Effector CD8-positive, alpha-beta T cell (primary cell): Measurements from ENCODE around the gene OSGEP.
"Not testable (repeated sequence)": the region's sequence is repeated elsewhere in the genome, so short reads cannot be mapped to it uniquely, and the experiment has no call there.

Source experiments
- DNase-seq: peaks from one replicate; lab custom pipeline; 2025; lab: John Stamatoyannopoulos, UW

OSGEP gene

GRCh38 chr14:20469890-20470602 lies 15.4 kb upstream of the OSGEP start:
- DNase-seq, result no peak

- DNase-seq, result peak; percentile 81
These were observed 14.8 kb upstream of the OSGEP start, which contains the start of gene PNP for GRCh38 chr14:20469242-20469889. PNP (plus strand) TSS chr14:20469406; CDS start chr14:20469525, 119 bp downstream.

- no peak for DNase-seq
These were observed 14.2 kb upstream of the OSGEP start for GRCh38 chr14:20468764-20469241.

- peak; percentile 97 for DNase-seq
These were observed 6.9 kb upstream of the OSGEP start, which contains the start of gene PIP4P1 for GRCh38 chr14:20461225-20462141. PIP4P1 (minus strand) TSS chr14:20461434; CDS start chr14:20461325, 109 bp downstream.

- peak; percentile 64 for DNase-seq
These were observed 6.0 kb upstream of the OSGEP start for GRCh38 chr14:20460458-20461224.

- no peak for DNase-seq
These were observed 3.6 kb upstream of the OSGEP start for GRCh38 chr14:20458031-20458789.

- DNase-seq, result no peak
These were observed 2.4 kb upstream of the OSGEP start for GRCh38 chr14:20456971-20457370.

GRCh38 chr14:20455355-20456300 lies 1.0 kb upstream of the OSGEP start:
- peak; percentile 72 for DNase-seq

- not testable (repeated sequence) for DNase-seq
These were observed 1.8 kb downstream of the OSGEP start for GRCh38 chr14:20452831-20453230.

- DNase-seq, result no peak
These were observed 7.7 kb downstream of the OSGEP start for GRCh38 chr14:20446889-20447288.

- not testable (repeated sequence) for DNase-seq
These were observed 11.0 kb downstream of the OSGEP start for GRCh38 chr14:20443650-20444049.

GRCh38 chr14:20441461-20441860 lies 13.2 kb downstream of the OSGEP start:
- no peak for DNase-seq

- DNase-seq, result no peak
These were observed 13.7 kb downstream of the OSGEP start for GRCh38 chr14:20440882-20441281.

- no peak for DNase-seq
These were observed 14.1 kb downstream of the OSGEP start for GRCh38 chr14:20440465-20440864.

GRCh38 chr14:20438664-20439063 lies 15.9 kb downstream of the OSGEP start:
- no peak for DNase-seq

- DNase-seq, result no peak
These were observed 18.3 kb downstream of the OSGEP start for GRCh38 chr14:20436363-20436755.

- DNase-seq, result no peak
These were observed 18.8 kb downstream of the OSGEP start, which contains the start of gene KLHL33 for GRCh38 chr14:20435582-20436362. KLHL33 (minus strand) TSS chr14:20436166; CDS start chr14:20435811, 355 bp downstream.
